ENCODE results near the gene IL21R. TPM values are rescaled to one million over a fixed set of nuclear protein-coding genes. Genes with fewer than 3 reads are reported as not detected.

Gene IL21R
- total and polyA plus RNA-seq, 2 donors (not counting 3 experiments of a cell fraction or from before 2014, with no cell fraction given): 0.03 TPM; not detected in 1

DNA sequence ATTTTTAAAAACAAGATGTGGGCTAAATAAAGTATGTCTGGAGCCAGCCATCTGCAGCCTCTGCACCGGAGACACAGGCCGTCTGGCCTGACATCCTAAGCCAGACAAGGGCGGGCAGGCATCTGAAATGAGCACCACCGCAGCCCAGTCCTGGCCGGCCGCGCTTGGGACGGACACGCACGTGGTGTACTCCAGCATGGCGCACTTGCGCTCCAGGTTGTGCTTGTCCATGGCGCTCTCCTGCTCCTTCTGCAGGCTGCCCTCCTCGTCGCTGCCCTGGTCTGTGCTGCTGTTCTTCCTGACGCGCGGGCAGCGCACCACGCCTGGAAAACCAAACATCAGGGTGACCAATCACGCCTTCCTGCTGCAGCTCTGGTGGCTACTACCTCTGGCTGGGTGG, 87.4 kb downstream of the IL21R start:
- Histone ChIP-seq H3K27me3 (ENCODE audit: control insufficient read depth in 2 of 2, insufficient read depth in 2 of 2, low read length in 2 of 2) (no peaks in the 10 kb centered on the region), H3K27ac (ENCODE audit: insufficient read depth, low read depth, low read length) (no peak overlapping the region), H3K36me3 (ENCODE audit: control insufficient read depth in 2 of 2, extremely low read depth in 1 of 2, insufficient read depth in 2 of 2, low read length in 2 of 2) (peaks cover 14 to 55% of the 10 kb centered on the region in 2 experiments), H3K79me2 (ENCODE audit: control insufficient read depth, insufficient read depth, low read length) (no peaks in the 10 kb centered on the region), H3K4me2 (ENCODE audit: insufficient read depth, low read length) (no peak overlapping the region), H2AFZ (ENCODE audit: low read depth, low read length) (no peak overlapping the region), H3K9me3 (replicated peaks; ENCODE audit: control insufficient read depth, insufficient read depth, low read length) (no peaks in the 10 kb centered on the region), H3K9ac (replicated peaks; ENCODE audit: extremely low read depth, insufficient read depth, low read length) (no peak overlapping the region), H3K9me1 (replicated peaks; ENCODE audit: control insufficient read depth, extremely low read depth, insufficient read depth, low read length) (no peaks in the 10 kb centered on the region), H4K20me1 (replicated peaks; ENCODE audit: control insufficient read depth, extremely low read depth, insufficient read depth, low read length) (no peaks in the 10 kb centered on the region), H3K4me1 (ENCODE audit: control insufficient read depth, extremely low read depth, insufficient read depth, low read length) (peaks cover 15% of the 10 kb centered on the region), H3K4me3 (replicated peaks in 1 of 3; ENCODE audit: insufficient read depth in 1 of 3, low read depth in 1 of 3, low read length in 3 of 3) (no peak overlapping the region)
- dilution Hi-C loops (cut with MboI; ENCODE audit: extremely low pct_ligation_motif_present, low sequenced_read_pairs): no loop called here
- DNase-seq (ENCODE audit: low read depth, low spot score) (no peak), FAIRE-seq (no peak)
- no peak for TF ChIP-seq POLR2A (IDR thresholded peaks at IDR 0.05; ENCODE audit: low read depth, low read length)
- TF ChIP-seq MYC (IDR thresholded peaks at IDR 0.05; ENCODE audit: low read depth, low read length): no peak
- TF ChIP-seq POLR2AphosphoS5 (IDR thresholded peaks at IDR 0.05; ENCODE audit: insufficient read depth, low read depth, low read length): no peak
- TF ChIP-seq, protein P1, sequence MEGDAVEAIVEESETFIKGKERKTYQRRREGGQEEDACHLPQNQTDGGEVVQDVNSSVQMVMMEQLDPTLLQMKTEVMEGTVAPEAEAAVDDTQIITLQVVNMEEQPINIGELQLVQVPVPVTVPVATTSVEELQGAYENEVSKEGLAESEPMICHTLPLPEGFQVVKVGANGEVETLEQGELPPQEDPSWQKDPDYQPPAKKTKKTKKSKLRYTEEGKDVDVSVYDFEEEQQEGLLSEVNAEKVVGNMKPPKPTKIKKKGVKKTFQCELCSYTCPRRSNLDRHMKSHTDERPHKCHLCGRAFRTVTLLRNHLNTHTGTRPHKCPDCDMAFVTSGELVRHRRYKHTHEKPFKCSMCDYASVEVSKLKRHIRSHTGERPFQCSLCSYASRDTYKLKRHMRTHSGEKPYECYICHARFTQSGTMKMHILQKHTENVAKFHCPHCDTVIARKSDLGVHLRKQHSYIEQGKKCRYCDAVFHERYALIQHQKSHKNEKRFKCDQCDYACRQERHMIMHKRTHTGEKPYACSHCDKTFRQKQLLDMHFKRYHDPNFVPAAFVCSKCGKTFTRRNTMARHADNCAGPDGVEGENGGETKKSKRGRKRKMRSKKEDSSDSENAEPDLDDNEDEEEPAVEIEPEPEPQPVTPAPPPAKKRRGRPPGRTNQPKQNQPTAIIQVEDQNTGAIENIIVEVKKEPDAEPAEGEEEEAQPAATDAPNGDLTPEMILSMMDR (IDR thresholded peaks at IDR 0.05; ENCODE audit: extremely low read depth in 1 of 2, insufficient read depth in 1 of 2, low read depth in 1 of 2, low read length in 2 of 2): no peak
- TF ChIP-seq EZH2 (IDR thresholded peaks at IDR 0.05; ENCODE audit: borderline replicate concordance, low read depth, low read length, severe bottlenecking): no peak
- no peak for TF ChIP-seq FOS (IDR thresholded peaks at IDR 0.05; ENCODE audit: borderline replicate concordance, insufficient read depth, low read length)
- TF ChIP-seq JUN (IDR thresholded peaks at IDR 0.05; ENCODE audit: borderline replicate concordance, insufficient read depth, insufficient read length, low read depth): no peak
- TF ChIP-seq, protein P2, sequence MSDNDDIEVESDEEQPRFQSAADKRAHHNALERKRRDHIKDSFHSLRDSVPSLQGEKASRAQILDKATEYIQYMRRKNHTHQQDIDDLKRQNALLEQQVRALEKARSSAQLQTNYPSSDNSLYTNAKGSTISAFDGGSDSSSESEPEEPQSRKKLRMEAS (IDR thresholded peaks at IDR 0.05; ENCODE audit: insufficient read depth, insufficient read length): no peak
- TF ChIP-seq GATA2 (IDR thresholded peaks at IDR 0.05; ENCODE audit: insufficient read depth, insufficient read length, low read depth, low read length): no peak
- ChIA-PET CTCF (no interaction called here), POLR2A (no interaction called here)
- intact Hi-C loops (cut with micrococcal nuclease): no loop called here
- BruUV-seq (replicated peaks): no TSS peak
